ENCODE data around the gene PCARE.
"Not testable (repeated sequence)": the region's sequence is repeated elsewhere in the genome, so short reads cannot be mapped to it uniquely, and the experiment has no call there.

PCARE gene

DNA sequence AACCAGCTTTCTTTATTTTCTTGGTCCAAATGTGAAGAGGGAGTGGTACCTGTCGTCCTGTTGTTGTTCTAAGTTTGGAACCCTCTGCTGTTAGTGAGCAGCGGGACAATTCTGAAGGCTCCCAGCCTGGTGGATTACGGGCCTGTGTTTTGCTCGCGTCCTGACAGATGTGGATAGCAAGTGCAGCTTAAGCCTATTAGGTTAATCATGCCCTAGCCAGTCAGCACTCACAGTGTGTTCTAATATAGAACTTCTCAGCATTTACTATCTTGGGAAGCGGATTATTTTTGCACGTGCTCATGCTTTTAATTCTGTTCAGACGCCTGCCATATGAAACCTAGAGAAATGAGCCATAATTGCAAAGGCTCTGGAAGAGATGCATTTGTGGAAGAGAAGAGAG is at the start of gene PCARE:
TSS of gene PCARE (minus strand) at position 113 of the 400 bp plus-strand sequence. CDS start 262 bp downstream, outside the sequence.
- no peak for DNase-seq

DNA sequence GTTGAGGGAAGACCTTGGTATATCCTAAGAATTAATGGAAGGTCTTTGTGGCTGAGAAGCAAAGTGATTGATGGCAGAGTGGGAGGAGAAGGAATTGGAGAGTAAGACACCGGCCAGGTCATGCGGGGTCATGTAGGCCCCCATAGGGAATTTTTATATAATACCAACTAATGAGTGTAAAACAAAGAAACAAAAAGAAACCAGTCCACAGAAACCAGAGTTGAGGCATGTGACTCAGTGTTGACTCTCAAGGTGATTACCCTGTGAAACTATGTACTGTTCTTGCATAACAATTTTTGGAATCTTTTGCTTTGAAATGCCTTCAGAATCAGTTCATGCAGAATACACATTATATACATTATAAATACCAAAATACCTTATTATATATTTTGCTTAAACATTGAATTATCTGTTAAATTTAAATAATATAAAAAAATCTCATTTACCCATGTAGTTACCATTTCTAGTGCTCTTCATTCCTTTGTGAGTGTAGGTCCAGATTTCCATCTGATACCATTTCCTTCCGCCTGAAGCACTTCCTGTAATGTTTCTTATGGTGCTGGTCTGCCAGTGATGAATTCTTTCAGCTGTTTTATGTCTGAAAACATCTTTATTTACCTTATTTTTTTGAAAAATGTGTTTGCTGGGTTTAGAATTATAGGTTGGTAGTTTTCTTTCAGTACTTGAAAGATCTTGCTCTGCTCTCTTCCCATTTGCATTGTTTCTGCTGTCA is 49.5 kb upstream of the PCARE start:
- DNase-seq = peak; percentile 36

GRCh38 chr2:29120846-29121245 is 46.5 kb upstream of the PCARE start:
- no peak for DNase-seq

GRCh38 chr2:29119211-29119610 is 44.9 kb upstream of the PCARE start:
- DNase-seq = no peak

GRCh38 chr2:29117636-29118303 is 43.4 kb upstream of the PCARE start:
- DNase-seq = no peak

DNA sequence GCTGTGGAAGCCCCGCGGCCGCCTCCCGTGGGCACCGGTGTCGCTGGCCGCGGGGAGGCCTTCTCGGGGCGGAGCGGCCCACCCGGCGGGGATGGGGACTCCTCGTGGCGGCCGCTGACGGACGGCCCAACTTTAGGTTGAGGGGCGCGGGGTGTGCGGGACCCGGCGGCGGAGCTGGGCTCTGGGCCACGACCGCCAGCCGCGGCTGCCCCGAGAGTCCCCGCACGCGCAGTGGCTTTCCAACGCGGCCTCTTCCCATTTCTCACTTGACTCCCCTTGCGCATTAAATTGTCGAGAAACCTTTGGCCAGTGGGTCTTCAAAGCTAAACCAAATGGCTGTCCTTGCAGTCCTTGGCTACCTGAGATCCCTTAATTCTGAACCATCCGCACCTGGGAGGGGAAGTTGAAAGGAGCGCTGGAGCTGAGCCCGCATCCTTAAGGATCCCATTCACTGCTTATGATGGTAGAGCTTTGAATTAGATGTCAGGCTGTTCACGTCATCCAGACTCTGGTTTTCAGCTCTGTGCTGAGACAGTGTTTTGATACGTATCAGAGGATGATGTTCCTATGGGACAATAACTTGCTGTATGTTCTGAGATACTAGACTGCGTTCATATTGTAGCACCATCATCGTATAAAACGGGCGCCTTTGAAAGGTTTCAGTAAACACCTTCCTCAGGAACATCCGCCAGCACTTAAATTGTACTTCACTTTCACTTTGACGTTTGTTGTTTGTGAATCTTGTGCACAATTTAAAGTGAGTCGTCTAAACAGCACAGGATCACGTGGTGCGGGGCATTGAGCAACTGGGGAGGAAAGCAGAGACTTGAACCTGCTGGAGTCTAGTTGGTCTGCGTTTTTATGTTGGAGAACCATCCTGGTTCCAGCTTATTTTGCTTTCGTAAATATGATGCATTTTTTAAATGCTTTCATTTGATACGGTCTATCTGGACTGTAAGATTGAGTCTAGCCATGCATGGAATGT is 41.8 kb upstream of the PCARE start:
- DNase-seq = peak; percentile 73

GRCh38 chr2:29114946-29115609 is 40.8 kb upstream of the PCARE start, which contains the start of gene CLIP4:
Gene CLIP4 (plus strand): TSS chr2:29115415. CDS start chr2:29121389, 5,974 bp downstream.
- peak; percentile 72 for DNase-seq

GRCh38 chr2:29114586-29114945 is 40.2 kb upstream of the PCARE start:
- no peak for DNase-seq

DNA sequence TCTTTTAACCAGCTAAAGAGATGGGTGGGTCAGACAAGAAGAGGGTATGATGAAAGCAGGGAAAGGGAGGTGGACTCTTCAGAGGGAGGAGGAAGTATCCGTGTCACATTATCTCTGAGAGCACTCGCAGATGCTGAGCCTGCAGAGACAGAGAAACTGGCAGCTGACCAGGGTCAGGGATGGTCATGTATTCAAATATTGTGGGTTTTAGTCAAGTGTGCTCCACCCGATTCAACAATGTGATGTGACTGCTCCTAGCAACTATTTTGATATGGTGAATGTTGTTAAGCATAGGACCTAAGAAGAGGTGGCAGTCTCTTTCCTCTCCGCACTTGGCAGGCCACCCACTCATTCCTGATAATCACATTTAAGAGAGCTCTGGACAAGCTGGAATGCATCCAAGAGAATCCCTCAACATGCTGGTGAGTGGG is 39.6 kb upstream of the PCARE start:
- DNase-seq = no peak

DNA sequence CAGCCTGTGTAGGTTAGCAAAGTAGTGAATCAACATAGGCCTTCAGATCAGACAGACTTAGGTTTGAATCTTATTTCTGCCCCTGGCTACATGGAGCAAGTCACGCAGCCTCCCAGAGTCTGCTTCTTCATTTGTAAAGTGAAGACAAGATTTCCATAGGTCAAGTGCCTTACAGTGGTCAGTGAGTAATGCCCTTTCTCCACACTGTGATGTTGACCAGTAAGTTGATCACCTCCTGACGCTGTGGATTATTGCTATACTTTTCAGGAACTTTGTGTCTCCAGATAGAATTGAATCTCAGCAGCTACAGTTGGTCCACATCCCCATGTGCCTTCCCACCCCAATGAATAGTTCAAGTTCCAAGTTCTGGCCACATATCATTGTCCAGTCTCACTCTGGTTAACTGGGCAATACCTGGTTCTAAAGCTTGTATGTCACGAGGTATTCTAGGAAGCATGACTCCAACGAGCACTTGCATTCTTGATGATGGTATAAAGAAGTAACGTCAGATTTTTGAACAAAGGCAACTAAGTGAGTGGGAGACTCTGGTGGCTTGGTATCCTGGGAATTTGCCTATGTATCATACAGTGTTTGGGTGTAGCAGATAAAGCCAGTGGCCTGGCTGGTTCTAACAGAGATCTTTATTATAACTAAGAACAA is 38.8 kb upstream of the PCARE start:
- no peak for DNase-seq

DNA sequence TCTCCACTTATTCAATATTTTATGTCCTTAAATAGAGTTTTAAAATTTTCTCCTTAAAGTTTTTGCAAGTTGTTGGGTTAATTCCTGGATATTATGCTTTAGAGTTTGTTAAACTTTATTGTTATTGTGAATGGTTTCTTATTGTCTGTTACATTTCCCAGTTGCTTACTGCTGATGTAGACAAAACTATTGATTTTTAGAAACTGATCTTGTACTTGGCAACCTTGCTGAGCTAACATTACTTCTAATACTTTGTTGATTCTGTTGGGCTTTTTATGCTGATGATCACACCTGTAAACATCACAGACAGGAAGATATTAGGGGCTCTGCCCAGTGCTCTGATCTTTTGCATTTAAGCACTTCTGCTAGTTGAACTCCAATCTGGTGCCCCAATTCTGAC is 38.1 kb upstream of the PCARE start:
- DNase-seq = no peak

DNA sequence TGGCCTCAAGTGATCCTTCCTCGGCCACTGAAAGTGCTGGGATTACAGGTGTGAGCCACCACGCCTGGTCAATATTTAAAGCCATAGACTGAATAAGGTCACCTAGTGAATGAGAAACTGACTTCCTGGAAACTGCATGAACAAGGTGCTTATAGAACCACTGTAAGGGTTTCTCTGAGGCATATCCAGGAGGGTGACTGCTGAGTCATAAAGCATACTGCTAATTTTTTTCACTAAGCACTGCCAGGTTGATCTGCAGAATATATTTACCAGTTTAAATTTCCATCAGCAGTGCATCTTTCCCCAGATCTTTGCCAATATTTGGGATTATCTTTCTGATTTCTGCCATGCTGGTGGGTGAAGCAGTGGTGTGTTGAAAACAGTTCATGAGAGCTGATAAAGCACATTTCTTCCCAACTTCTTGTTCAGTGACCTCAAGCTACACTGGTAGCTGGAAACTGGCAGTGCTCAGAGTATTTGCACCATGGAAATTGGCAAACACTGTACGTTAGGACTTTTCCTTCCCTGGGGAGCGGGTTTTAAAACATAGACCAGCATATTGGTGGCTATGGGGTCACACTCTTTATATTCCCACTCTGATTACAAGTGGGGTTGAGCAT is 36.7 kb upstream of the PCARE start:
- no peak for DNase-seq

- no peak for DNase-seq
These were observed 34.9 kb upstream of the PCARE start for GRCh38 chr2:29109246-29109645.

- DNase-seq = no peak
These were observed 33.9 kb upstream of the PCARE start for GRCh38 chr2:29108225-29108624.

- not testable (repeated sequence) for DNase-seq
These were observed 33.2 kb upstream of the PCARE start for GRCh38 chr2:29107547-29107946.

- no peak for DNase-seq
These were observed 32.7 kb upstream of the PCARE start for GRCh38 chr2:29106980-29107388.

DNA sequence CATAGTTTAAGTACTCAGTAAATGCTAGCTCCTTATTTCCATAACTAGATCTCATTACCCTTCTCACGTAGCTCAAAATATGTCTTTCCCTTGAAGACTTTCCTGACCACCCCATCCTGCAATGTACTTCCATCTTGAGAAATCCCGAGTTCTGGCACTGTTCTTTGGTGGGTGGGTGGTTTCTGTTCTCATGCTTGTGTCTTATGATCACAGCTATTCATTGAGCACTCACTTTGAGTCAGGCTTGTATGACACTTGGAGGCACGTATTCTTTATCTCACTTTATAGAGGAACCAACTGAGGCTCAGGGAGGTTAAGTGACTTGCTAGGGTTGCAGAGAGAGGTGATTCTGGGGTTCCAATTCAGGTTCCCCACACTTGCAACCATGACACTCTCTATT is 31.9 kb upstream of the PCARE start:
- no peak for DNase-seq

GRCh38 chr2:29105375-29105774 is 31.1 kb upstream of the PCARE start:
- no peak for DNase-seq

- no peak for DNase-seq
These were observed 30.4 kb upstream of the PCARE start for GRCh38 chr2:29104688-29105087.

DNA sequence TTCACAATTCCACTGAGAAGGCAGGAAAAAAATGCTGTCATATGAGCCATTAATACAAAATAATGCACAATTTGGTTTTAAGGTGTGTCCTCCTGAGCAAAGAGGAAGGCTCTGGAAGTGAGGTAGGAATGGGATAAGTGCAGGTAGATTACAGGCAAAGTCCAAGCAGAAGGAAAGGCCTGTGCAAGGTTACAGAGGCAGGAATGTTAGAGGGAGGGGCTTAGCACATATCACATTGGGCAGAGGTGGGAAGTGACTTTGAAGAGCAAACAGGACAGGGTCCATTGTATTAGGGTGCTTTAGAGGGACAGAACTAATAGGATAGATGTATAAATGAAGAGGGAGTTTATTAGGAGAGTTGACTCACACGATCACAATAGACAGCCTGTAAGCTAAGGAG is 26.2 kb upstream of the PCARE start:
- no peak for DNase-seq

DNA sequence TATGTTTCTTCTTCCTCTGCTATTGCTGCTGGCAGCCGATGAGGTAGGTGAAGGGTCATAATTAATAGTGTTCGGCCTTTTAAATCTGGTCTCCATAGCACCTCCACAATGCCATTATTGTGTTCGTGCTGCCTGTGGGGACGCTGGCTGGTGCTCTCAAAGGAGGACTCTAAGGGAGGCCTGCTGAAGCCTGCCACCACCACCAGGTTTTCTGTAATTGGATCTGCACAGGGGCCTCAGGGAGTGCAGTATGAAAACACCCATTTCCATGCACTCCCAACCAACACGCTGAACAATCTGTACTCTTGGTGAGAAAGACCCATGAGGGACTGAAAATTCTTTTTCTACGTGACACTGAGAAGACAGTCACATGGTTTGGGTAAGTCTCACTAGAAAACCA is 23.2 kb upstream of the PCARE start:
- DNase-seq = no peak

- DNase-seq = no peak
These were observed 22.6 kb upstream of the PCARE start for GRCh38 chr2:29096969-29097368.
